A673 (cell line): ENCODE data around the gene EDNRA. TPM values are rescaled to one million over a fixed set of nuclear protein-coding genes. Genes with fewer than 3 reads are reported as not detected.
A peak's percentile ranks its signal among the peaks of the same experiment; 100 is the strongest.

Experiments used
- BruUV-seq: library from RNA; stranded (reverse); fragments of 400-500 nt; replicated peaks from 2 replicates; lab custom pipeline; 2021; lab: Mats Ljungman, UMichigan
- CTCF ChIA-PET: fragments of 300-600 bp; sonication (Branson Sonifier 250); formaldehyde crosslinking; loops from one replicate; lab custom pipeline; 2022; ENCODE audit warnings: antibody characterized with exemption; lab: Charles Lee
- POLR2A ChIA-PET: fragments of 300-600 bp; sonication (Branson Sonifier 250); formaldehyde crosslinking; loops from one replicate; lab custom pipeline; 2022; ENCODE audit warnings: antibody characterized with exemption; ENCODE audit not compliant: low non-redundant PET; lab: Charles Lee
- DNase-seq: peaks from one replicate; pipeline ENCODE4 v3.0.0-alpha.2; 2015; ENCODE audit warnings: low spot score
- H3K27ac ChIP-seq: fragments of 200-600 bp; sonication (generic); 2 replicates; pipeline ENCODE4 v1.5.1; 2016; ENCODE audit warnings: mixed run types, low read depth, mild to moderate bottlenecking, mixed read lengths, antibody characterized with exemption, low read length; ENCODE audit not compliant: poor library complexity, severe bottlenecking
- H3K27me3 ChIP-seq: fragments of 200-600 bp; sonication (generic); replicated peaks from 2 replicates; pipeline ENCODE4 v1.6.1; 2017; ENCODE audit warnings: mixed run types, low read depth, mild to moderate bottlenecking, mixed read lengths, antibody characterized with exemption, low read length; ENCODE audit not compliant: insufficient read depth, poor library complexity
- H3K36me3 ChIP-seq: fragments of 200-600 bp; sonication (generic); 2 replicates; pipeline ENCODE4 v1.6.1; 2016; ENCODE audit warnings: mixed run types, mild to moderate bottlenecking, mixed read lengths, antibody characterized with exemption, low read length; ENCODE audit not compliant: insufficient read depth, poor library complexity, severe bottlenecking
- H3K4me1 ChIP-seq: fragments of 200-600 bp; sonication (generic); 2 replicates; pipeline ENCODE4 v1.6.1; 2017; ENCODE audit warnings: mixed run types, mild to moderate bottlenecking, mixed read lengths, antibody characterized with exemption, low read length; ENCODE audit not compliant: insufficient read depth, poor library complexity, severe bottlenecking
- H3K4me3 ChIP-seq: fragments of 200-600 bp; sonication (generic); 2 replicates; pipeline ENCODE4 v1.5.1; 2016; ENCODE audit warnings: low read depth, mixed run types, mild to moderate bottlenecking, mixed read lengths, low read length; ENCODE audit not compliant: poor library complexity, severe bottlenecking
- H3K9me3 ChIP-seq: fragments of 200-600 bp; sonication (generic); 2 replicates; pipeline ENCODE4 v1.6.1; 2016; ENCODE audit warnings: mixed run types, low read depth, mild to moderate bottlenecking, mixed read lengths, antibody characterized with exemption, low read length; ENCODE audit not compliant: poor library complexity, severe bottlenecking
- CTCF ChIP-seq: fragments of 300-800, 200-600 bp; sonication (generic); conservative IDR thresholded peaks from 2 replicates; pipeline ENCODE4 v1.5.1; 2017; ENCODE audit warnings: low read depth, mild to moderate bottlenecking, antibody characterized with exemption, low read length, moderate library complexity, mixed read lengths
- EZH2 ChIP-seq: fragments of 200-600 bp; sonication (generic); IDR thresholded peaks from 2 replicates; pipeline ENCODE4 v1.6.1; 2017; ENCODE audit warnings: borderline replicate concordance, low read depth, mild to moderate bottlenecking, mixed read lengths, antibody characterized with exemption, low read length; ENCODE audit not compliant: poor library complexity, severe bottlenecking
- intact Hi-C: fragments of 100-400 bp; cut with micrococcal nuclease; formaldehyde crosslinking; loops from one replicate; pipeline ENCODE4 v1.10.0; 2022; ENCODE audit not compliant: unreplicated experiment
- total RNA-seq: library from RNA; stranded (reverse); gene quantifications from 2 replicates; pipeline ENCODE4 v1.2.3, GENCODE V29; 2021

Gene EDNRA
- total RNA-seq, 1 experiment from 2014 or later, result 23.9 TPM

GRCh38 chr4:147498031-147498660 is 17.2 kb downstream of the EDNRA start:
- intact Hi-C loops, result no loop called here
- POLR2A ChIA-PET, result interaction anchor here (0.6 kb wide), 1 partner anchor 9 kb away, joined by 4 read pairs; no protein-coding TSS in a partner anchor
- peak overlapping the region; percentile 89 for H3K27ac ChIP-seq

GRCh38 chr4:147508346-147508745 is 27.4 kb downstream of the EDNRA start:
- TF ChIP-seq CTCF (no peak), EZH2 (no peak)
- Histone ChIP-seq H3K27me3 (no peaks in the 10 kb centered on the region), H3K36me3 (no peaks in the 10 kb centered on the region), H3K27ac (no peak overlapping the region), H3K4me1 (peaks cover 31% of the 10 kb centered on the region), H3K4me3 (no peak overlapping the region), H3K9me3 (no peaks in the 10 kb centered on the region)
- intact Hi-C loops, result no loop called here
- POLR2A ChIA-PET, result no interaction called here
- BruUV-seq, result no TSS peak
- CTCF ChIA-PET, result no interaction called here
- DNase-seq, result no peak

More at GRCh38 chr4:147498031-147498660, 17.2 kb downstream of the EDNRA start:
- no TSS peak for BruUV-seq
- Histone ChIP-seq H3K4me3 (no peak overlapping the region), H3K4me1 (peaks cover 21% of the 10 kb centered on the region), H3K36me3 (no peaks in the 10 kb centered on the region), H3K9me3 (no peaks in the 10 kb centered on the region), H3K27me3 (no peaks in the 10 kb centered on the region)
- peak; percentile 91 for DNase-seq
- TF ChIP-seq CTCF (no peak), EZH2 (no peak)
- CTCF ChIA-PET, result interaction anchor here (1.2 to 1.6 kb wide), 2 partner anchors 20 to 21 kb away, joined by 3 to 4 read pairs; no protein-coding TSS in a partner anchor

- BruUV-seq, result no TSS peak
- CTCF ChIA-PET, result no interaction called here
- Histone ChIP-seq H3K4me3 (no peak overlapping the region), H3K36me3 (no peaks in the 10 kb centered on the region), H3K4me1 (peaks cover 38% of the 10 kb centered on the region), H3K27me3 (no peaks in the 10 kb centered on the region), H3K27ac (no peak overlapping the region), H3K9me3 (no peaks in the 10 kb centered on the region)
- peak; percentile 62 for DNase-seq
- POLR2A ChIA-PET, result no interaction called here
- TF ChIP-seq CTCF, result no peak
- TF ChIP-seq EZH2, result no peak
- intact Hi-C loops, result no loop called here
Observed at GRCh38 chr4:147509386-147509785, 28.5 kb downstream of the EDNRA start.
